ENCODE results near the gene VPS4A. TPM values are rescaled to one million over a fixed set of nuclear protein-coding genes. Genes with fewer than 3 reads are reported as not detected.
A peak's percentile ranks its signal among the peaks of the same experiment; 100 is the strongest.

Gene VPS4A
- total RNA-seq, 1 experiment from 2014 or later = 45.8 TPM

- H3K4me1 Mint-ChIP-seq (ENCODE audit: low read depth, unreplicated experiment) = peaks cover 5% of the 10 kb centered on the region
- no TSS peak for BruUV-seq (replicated peaks)
- ChIA-PET POLR2A (no interaction called here), CTCF (interaction anchor here (0.5 to 0.9 kb wide), 7 partner anchors 12 to 451 kb away, joined by 3 to 5 read pairs (median 3); no protein-coding TSS in a partner anchor)
- H3K27ac Mint-ChIP-seq (ENCODE audit: unreplicated experiment) = peak overlapping the region; percentile 65
- no peaks in the 10 kb centered on the region for H3K27me3 Mint-ChIP-seq (ENCODE audit: insufficient read depth, unreplicated experiment)
- intact Hi-C loops (cut with micrococcal nuclease; ENCODE audit: unreplicated experiment) = loop anchor here (1.0 kb wide), 2 partner anchors 19 to 124 kb away; partner anchors contain the start of genes PDF and SNTB2
- TF ChIP-seq CTCF (IDR thresholded peaks at IDR 0.05; ENCODE audit: insufficient read depth in 1 of 2, low read depth in 1 of 2, low read length in 1 of 2, severe bottlenecking in 1 of 2, unreplicated experiment in 1 of 2) = peak in 1 of 2 experiments; percentile 62
- peaks cover 68% of the 10 kb centered on the region for H3K36me3 Mint-ChIP-seq (ENCODE audit: insufficient read depth, unreplicated experiment)
- Histone ChIP-seq H3K9me3 (no peaks in the 10 kb centered on the region), H3K27me3 (replicated peaks; ENCODE audit: control insufficient read depth, insufficient read depth, low read length) (no peaks in the 10 kb centered on the region), H3K36me3 (ENCODE audit: control insufficient read depth, insufficient read depth, low read length) (peaks cover 1% of the 10 kb centered on the region; the same call in 1 of the 2 replicates), H3K4me1 (peaks cover 9% of the 10 kb centered on the region; the same call in 1 of the 2 replicates), H3K4me3 (ENCODE audit: low read depth, low read length) (peak overlapping the region; percentile 96)
- H3K9me3 Mint-ChIP-seq (ENCODE audit: unreplicated experiment) = no peaks in the 10 kb centered on the region
- peak; percentile 73 to 81 for DNase-seq
- H3K4me3 Mint-ChIP-seq (ENCODE audit: unreplicated experiment) = peak overlapping the region; percentile 81
Observed at GRCh38 chr16:69311533-69312387, 610 bp downstream of the VPS4A start.

- no peak for TF ChIP-seq CTCF (IDR thresholded peaks at IDR 0.05; ENCODE audit: insufficient read depth in 1 of 2, low read depth in 1 of 2, low read length in 1 of 2, severe bottlenecking in 1 of 2, unreplicated experiment in 1 of 2)
- intact Hi-C loops (cut with micrococcal nuclease; ENCODE audit: unreplicated experiment) = no loop called here
- no peak overlapping the region for H3K27ac Mint-ChIP-seq (ENCODE audit: unreplicated experiment)
- ChIA-PET POLR2A (no interaction called here), CTCF (no interaction called here)
- H3K27me3 Mint-ChIP-seq (ENCODE audit: insufficient read depth, unreplicated experiment) = no peaks in the 10 kb centered on the region
- no peaks in the 10 kb centered on the region for H3K9me3 Mint-ChIP-seq (ENCODE audit: unreplicated experiment)
- H3K4me1 Mint-ChIP-seq (ENCODE audit: low read depth, unreplicated experiment) = peaks cover 5% of the 10 kb centered on the region
- no peak for DNase-seq
- Histone ChIP-seq H3K4me3 (ENCODE audit: low read depth, low read length) (no peak overlapping the region), H3K36me3 (ENCODE audit: control insufficient read depth, insufficient read depth, low read length) (peaks cover 1% of the 10 kb centered on the region; the same call in 1 of the 2 replicates), H3K4me1 (peaks cover 9% of the 10 kb centered on the region; the same call in 1 of the 2 replicates), H3K9me3 (no peaks in the 10 kb centered on the region), H3K27me3 (replicated peaks; ENCODE audit: control insufficient read depth, insufficient read depth, low read length) (no peaks in the 10 kb centered on the region)
- H3K36me3 Mint-ChIP-seq (ENCODE audit: insufficient read depth, unreplicated experiment) = peaks cover 83% of the 10 kb centered on the region
- H3K4me3 Mint-ChIP-seq (ENCODE audit: unreplicated experiment) = peak overlapping the region; percentile 49
- no TSS peak for BruUV-seq (replicated peaks)
Observed at GRCh38 chr16:69313469-69313868, 2.3 kb downstream of the VPS4A start.

DNA sequence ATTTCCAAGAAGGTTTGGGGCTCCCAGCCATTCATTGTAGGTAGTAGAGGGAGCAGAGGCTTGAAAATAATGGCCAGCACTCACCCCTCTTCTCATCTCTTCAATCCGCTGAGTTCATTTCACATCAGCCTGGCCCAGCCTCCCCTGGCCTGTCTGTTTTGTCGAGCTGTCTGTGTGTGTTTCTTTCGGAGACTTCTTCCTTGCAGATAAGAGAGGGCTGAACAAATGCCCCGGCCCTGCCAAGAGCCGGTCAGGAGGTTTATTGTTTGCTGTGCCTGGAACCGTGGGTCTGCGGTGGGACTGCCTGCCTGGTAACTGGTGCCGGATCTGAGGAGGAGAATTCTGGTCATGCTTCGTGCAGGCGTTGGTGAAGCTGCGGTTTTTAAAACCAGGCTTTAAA, 3.4 kb downstream of the VPS4A start:
- Mint-ChIP-seq H3K27me3 (ENCODE audit: insufficient read depth, unreplicated experiment) (no peaks in the 10 kb centered on the region), H3K27ac (ENCODE audit: unreplicated experiment) (no peak overlapping the region), H3K4me1 (ENCODE audit: low read depth, unreplicated experiment) (peaks cover 5% of the 10 kb centered on the region), H3K36me3 (ENCODE audit: insufficient read depth, unreplicated experiment) (peaks cover 90% of the 10 kb centered on the region), H3K4me3 (ENCODE audit: unreplicated experiment) (no peak overlapping the region), H3K9me3 (ENCODE audit: unreplicated experiment) (no peaks in the 10 kb centered on the region)
- H3K4me1 ChIP-seq = peaks cover 9% of the 10 kb centered on the region; the same call in 1 of the 2 replicates
- CTCF ChIA-PET = no interaction called here
- TF ChIP-seq CTCF (IDR thresholded peaks at IDR 0.05; ENCODE audit: insufficient read depth in 1 of 2, low read depth in 1 of 2, low read length in 1 of 2, severe bottlenecking in 1 of 2, unreplicated experiment in 1 of 2) = no peak
- POLR2A ChIA-PET = interaction anchor here (1.0 kb wide), 1 partner anchor 12 kb away, joined by 3 read pairs; no protein-coding TSS in a partner anchor
- no peak overlapping the region for H3K4me3 ChIP-seq (ENCODE audit: low read depth, low read length)
- no peak for DNase-seq
- H3K36me3 ChIP-seq (ENCODE audit: control insufficient read depth, insufficient read depth, low read length) = peaks cover 3% of the 10 kb centered on the region; the same call in 1 of the 2 replicates
- no peaks in the 10 kb centered on the region for H3K9me3 ChIP-seq
- H3K27me3 ChIP-seq (replicated peaks; ENCODE audit: control insufficient read depth, insufficient read depth, low read length) = no peaks in the 10 kb centered on the region
- intact Hi-C loops (cut with micrococcal nuclease; ENCODE audit: unreplicated experiment) = no loop called here
- no TSS peak for BruUV-seq (replicated peaks)

Data from Caco-2 (cell line).